ENCODE measurements around the gene ORAI2. TPM values are rescaled to one million over a fixed set of nuclear protein-coding genes. Genes with fewer than 3 reads are reported as not detected.
A peak's percentile ranks its signal among the peaks of the same experiment; 100 is the strongest.
"Not testable (repeated sequence)": the region's sequence is repeated elsewhere in the genome, so short reads cannot be mapped to it uniquely, and the experiment has no call there.

ORAI2 gene
- total and polyA plus RNA-seq, 8 donors, result 8.8 to 38.2 (median 13.2) TPM

GRCh38 chr7:102479982-102480637 lies 46.7 kb downstream of the ORAI2 start:
- ATAC-seq; H3K27ac ChIP-seq; H3K4me3 ChIP-seq; H3K27me3 ChIP-seq; H3K36me3 ChIP-seq; H3K9me3 ChIP-seq; intact Hi-C loops (cut with DNase I); H3K4me1 ChIP-seq: not testable (repeated sequence)
- DNase-seq, result peak in 2 of 4 donors; percentile 34 to 69
- TF ChIP-seq CTCF (IDR thresholded peaks at IDR 0.05), result peak in 1 of 2 donors; percentile 13

- H3K27me3 ChIP-seq; intact Hi-C loops (cut with DNase I); H3K9me3 ChIP-seq; H3K27ac ChIP-seq; H3K4me1 ChIP-seq; H3K4me3 ChIP-seq; H3K36me3 ChIP-seq; ATAC-seq: not testable (repeated sequence)
- DNase-seq, result peak in 2 of 4 donors; percentile 10 to 17
Observed at GRCh38 chr7:102481962-102482361, 48.6 kb downstream of the ORAI2 start.

- ATAC-seq; H3K4me1 ChIP-seq; DNase-seq; intact Hi-C loops (cut with DNase I); H3K9me3 ChIP-seq; H3K4me3 ChIP-seq; H3K27me3 ChIP-seq; H3K27ac ChIP-seq; H3K36me3 ChIP-seq: not testable (repeated sequence)
Observed at GRCh38 chr7:102484317-102484716, 50.9 kb downstream of the ORAI2 start.

GRCh38 chr7:102490529-102491075 lies 57.2 kb downstream of the ORAI2 start:
- H3K9me3 ChIP-seq; H3K4me1 ChIP-seq; H3K4me3 ChIP-seq; intact Hi-C loops (cut with DNase I); H3K36me3 ChIP-seq; H3K27ac ChIP-seq; H3K27me3 ChIP-seq: not testable (repeated sequence)
- ATAC-seq (peak; percentile 75), DNase-seq (peak in 2 of 4 donors; percentile 36 to 93)

- H3K36me3 ChIP-seq; H3K27me3 ChIP-seq; H3K4me1 ChIP-seq; H3K9me3 ChIP-seq; intact Hi-C loops (cut with DNase I); H3K4me3 ChIP-seq; H3K27ac ChIP-seq: not testable (repeated sequence)
- ATAC-seq (peak; percentile 83), DNase-seq (peak in 1 of 4 donors; percentile 33)
Observed at GRCh38 chr7:102493220-102493935, 60.0 kb downstream of the ORAI2 start.

GRCh38 chr7:102494026-102494425 lies 60.7 kb downstream of the ORAI2 start:
- H3K9me3 ChIP-seq; H3K27me3 ChIP-seq; H3K4me1 ChIP-seq; H3K4me3 ChIP-seq; H3K27ac ChIP-seq; intact Hi-C loops (cut with DNase I); H3K36me3 ChIP-seq; ATAC-seq: not testable (repeated sequence)
- DNase-seq, result peak in 1 of 4 donors; percentile 39

GRCh38 chr7:102494473-102495149 lies 61.2 kb downstream of the ORAI2 start:
- H3K4me1 ChIP-seq, result not testable (repeated sequence)
- ATAC-seq, result peak; percentile 48

GRCh38 chr7:102496861-102497260 lies 63.5 kb downstream of the ORAI2 start:
- H3K9me3 ChIP-seq; intact Hi-C loops (cut with DNase I); H3K27me3 ChIP-seq; H3K36me3 ChIP-seq; H3K4me1 ChIP-seq; H3K4me3 ChIP-seq; ATAC-seq; H3K27ac ChIP-seq: not testable (repeated sequence)
- DNase-seq, result peak in 2 of 4 donors; percentile 24 to 27

More at GRCh38 chr7:102494473-102495149, 61.2 kb downstream of the ORAI2 start:
- intact Hi-C loops (cut with DNase I); H3K36me3 ChIP-seq; H3K9me3 ChIP-seq; H3K4me3 ChIP-seq; H3K27ac ChIP-seq; DNase-seq; H3K27me3 ChIP-seq: not testable (repeated sequence)

GRCh38 chr7:102497308-102497707 lies 63.9 kb downstream of the ORAI2 start:
- H3K27me3 ChIP-seq; H3K4me3 ChIP-seq; intact Hi-C loops (cut with DNase I); H3K27ac ChIP-seq; H3K36me3 ChIP-seq; H3K9me3 ChIP-seq; ATAC-seq; H3K4me1 ChIP-seq: not testable (repeated sequence)
- peak in 2 of 4 donors; percentile 30 to 65 for DNase-seq

- ATAC-seq; H3K9me3 ChIP-seq; H3K4me3 ChIP-seq; intact Hi-C loops (cut with DNase I); H3K4me1 ChIP-seq; H3K27me3 ChIP-seq; H3K36me3 ChIP-seq; H3K27ac ChIP-seq: not testable (repeated sequence)
- DNase-seq, result peak in 1 of 4 donors; percentile 39
Observed at GRCh38 chr7:102498321-102498720, 64.9 kb downstream of the ORAI2 start.

GRCh38 chr7:102503141-102503540 lies 69.8 kb downstream of the ORAI2 start:
- H3K36me3 ChIP-seq; DNase-seq; H3K9me3 ChIP-seq; H3K27me3 ChIP-seq; H3K4me3 ChIP-seq; H3K4me1 ChIP-seq; H3K27ac ChIP-seq; intact Hi-C loops (cut with DNase I); ATAC-seq: not testable (repeated sequence)
